DND-41 (cell line): Measurements from ENCODE around the gene PRKCZ.

Source experiments
- ATAC-seq: fragments of 200-7000 bp; cut with Tn5 transposase; 3 replicates; pipeline ENCODE4 v1.9.1; 2021; ENCODE audit warnings: low read depth; ENCODE audit not compliant: insufficient read depth
- DNase-seq: peaks from one replicate; pipeline ENCODE4 v3.0.0-alpha.2; 2020
- H2AFZ ChIP-seq: 2 replicates; pipeline ENCODE4 v1.6.0; 2012; ENCODE audit warnings: low read depth, low read length
- H3K27ac ChIP-seq: 2 replicates; pipeline ENCODE4 v1.5.1; 2012; ENCODE audit warnings: low read length, inconsistent platforms
- H3K27me3 ChIP-seq: fragments of 200-600 bp; sonication (generic); 2 replicates; pipeline ENCODE4 v1.6.0; 2012; ENCODE audit warnings: low read length, mild to moderate bottlenecking, inconsistent platforms; ENCODE audit not compliant: insufficient read depth, poor library complexity
- H3K36me3 ChIP-seq: 2 replicates; pipeline ENCODE4 v1.5.1; 2012; ENCODE audit warnings: low read length, inconsistent platforms; ENCODE audit not compliant: insufficient read depth
- H3K4me1 ChIP-seq: 2 replicates; pipeline ENCODE4 v1.5.1; 2012; ENCODE audit warnings: mild to moderate bottlenecking, low read length; ENCODE audit not compliant: insufficient read depth
- H3K4me2 ChIP-seq: 2 replicates; pipeline ENCODE4 v1.6.0; 2012; ENCODE audit warnings: mild to moderate bottlenecking, moderate library complexity, low read length, inconsistent platforms; ENCODE audit not compliant: insufficient read depth
- H3K4me3 ChIP-seq, 2 experiments: fragments of 200-600 bp in 1 of 2; shearing (Covaris generic) in 1 of 2; 2 replicates each; pipeline ENCODE4 v1.5.1; 2012 to 2016; ENCODE audit warnings: inconsistent platforms in 2 of 2, low read length in 2 of 2, mild to moderate bottlenecking in 2 of 2, low read depth in 1 of 2, moderate library complexity in 1 of 2
- H3K79me2 ChIP-seq: 2 replicates; pipeline ENCODE4 v1.6.0; 2012; ENCODE audit warnings: low read length, inconsistent platforms; ENCODE audit not compliant: insufficient read depth
- H3K9ac ChIP-seq: 2 replicates; pipeline ENCODE4 v1.6.0; 2012; ENCODE audit warnings: low read depth, mild to moderate bottlenecking, inconsistent platforms, low read length, moderate library complexity
- H3K9me3 ChIP-seq: 2 replicates; pipeline ENCODE4 v1.5.1; 2012; ENCODE audit warnings: low read length, moderate library complexity, mild to moderate bottlenecking, inconsistent platforms; ENCODE audit not compliant: insufficient read depth, severe bottlenecking
- H4K20me1 ChIP-seq: 2 replicates; pipeline ENCODE4 v1.6.0; 2012; ENCODE audit warnings: low read length; ENCODE audit not compliant: insufficient read depth
- CTCF ChIP-seq: IDR thresholded peaks from 2 replicates; pipeline ENCODE4 v1.5.1; 2012; ENCODE audit warnings: borderline replicate concordance, low read length, moderate library complexity, mild to moderate bottlenecking; ENCODE audit not compliant: poor library complexity, severe bottlenecking; ENCODE audit errors: extremely low read depth
- EZH2 ChIP-seq: IDR thresholded peaks from 3 replicates; pipeline ENCODE4 v1.6.1; 2012; ENCODE audit warnings: borderline replicate concordance, low read depth, mild to moderate bottlenecking, moderate library complexity, low read length, inconsistent platforms; ENCODE audit not compliant: severe bottlenecking

PRKCZ gene

GRCh38 chr1:2060072-2060471 lies 9.9 kb downstream of the PRKCZ start:
- Histone ChIP-seq H3K79me2 (no peaks in the 10 kb centered on the region), H3K36me3 (no peaks in the 10 kb centered on the region), H3K4me3 (no peak overlapping the region), H3K9ac (no peak overlapping the region), H4K20me1 (peaks cover 3% of the 10 kb centered on the region; the same call in 1 of the 2 replicates), H3K27ac (no peak overlapping the region), H3K9me3 (no peaks in the 10 kb centered on the region), H3K4me2 (no peak overlapping the region), H3K27me3 (no peaks in the 10 kb centered on the region), H2AFZ (no peak overlapping the region), H3K4me1 (no peaks in the 10 kb centered on the region)
- TF ChIP-seq CTCF = no peak
- no peak for TF ChIP-seq EZH2
- ATAC-seq (no peak), DNase-seq (no peak)

DNA sequence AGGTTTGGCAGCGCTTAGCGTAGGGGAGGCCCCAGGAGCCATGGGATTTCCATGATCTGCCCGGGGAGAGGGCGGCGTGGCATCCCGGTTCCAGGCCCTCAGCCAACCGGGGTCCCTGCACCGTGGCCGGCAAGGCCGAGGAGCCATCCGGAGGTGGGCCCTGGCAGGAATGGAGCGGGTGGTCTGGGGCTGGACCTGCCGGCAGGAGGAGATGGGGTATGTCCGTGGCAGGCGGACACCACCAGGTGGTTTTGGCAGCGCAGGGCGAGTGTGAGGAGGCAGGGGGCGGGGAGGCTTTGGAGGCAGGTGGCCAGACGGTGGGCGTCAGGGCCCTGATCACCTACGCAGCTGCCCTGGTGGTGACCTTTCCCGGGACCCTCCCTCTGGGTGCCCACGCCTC lies 10.3 kb downstream of the PRKCZ start:
- H3K9ac ChIP-seq = no peak overlapping the region
- H3K4me2 ChIP-seq = no peak overlapping the region
- H3K79me2 ChIP-seq = no peaks in the 10 kb centered on the region
- TF ChIP-seq EZH2 (no peak), CTCF (no peak)
- no peaks in the 10 kb centered on the region for H3K4me1 ChIP-seq
- ATAC-seq = no peak
- no peaks in the 10 kb centered on the region for H3K36me3 ChIP-seq
- H3K4me3 ChIP-seq = no peak overlapping the region
- H2AFZ ChIP-seq = no peak overlapping the region
- no peaks in the 10 kb centered on the region for H3K9me3 ChIP-seq
- no peak for DNase-seq
- H3K27ac ChIP-seq = no peak overlapping the region
- H3K27me3 ChIP-seq = no peaks in the 10 kb centered on the region
- peaks cover 3% of the 10 kb centered on the region; the same call in 1 of the 2 replicates for H4K20me1 ChIP-seq

GRCh38 chr1:2061065-2061778 lies 11.0 kb downstream of the PRKCZ start:
- no peaks in the 10 kb centered on the region for H3K4me1 ChIP-seq
- DNase-seq (no peak), ATAC-seq (no peak)
- H3K4me3 ChIP-seq = no peak overlapping the region
- H3K36me3 ChIP-seq = no peaks in the 10 kb centered on the region
- no peak overlapping the region for H3K9ac ChIP-seq
- H3K4me2 ChIP-seq = no peak overlapping the region
- peaks cover 3% of the 10 kb centered on the region; the same call in 1 of the 2 replicates for H4K20me1 ChIP-seq
- no peaks in the 10 kb centered on the region for H3K79me2 ChIP-seq
- no peak overlapping the region for H3K27ac ChIP-seq
- no peaks in the 10 kb centered on the region for H3K9me3 ChIP-seq
- TF ChIP-seq CTCF = no peak
- no peak for TF ChIP-seq EZH2
- H2AFZ ChIP-seq = no peak overlapping the region
- no peaks in the 10 kb centered on the region for H3K27me3 ChIP-seq

DNA sequence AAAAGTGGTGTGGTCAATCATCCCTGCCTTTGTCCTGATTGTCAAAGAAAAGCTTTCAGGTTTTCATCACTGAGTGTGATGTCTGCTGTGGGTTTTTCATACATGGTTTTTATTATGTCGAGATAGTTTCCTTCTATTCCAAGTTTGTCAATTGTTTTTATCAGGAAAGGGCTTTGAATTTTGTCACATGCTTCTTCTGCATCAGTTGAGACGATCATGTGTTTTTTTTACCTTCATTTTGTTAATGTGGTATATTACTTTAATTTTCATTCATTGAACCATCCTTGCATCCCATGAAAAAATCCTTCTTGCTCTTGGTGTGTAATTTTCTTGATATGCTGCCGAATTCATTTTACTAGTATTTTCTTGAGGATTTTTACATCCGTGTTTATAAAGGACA lies 15.5 kb downstream of the PRKCZ start:
- Histone ChIP-seq H3K36me3 (no peaks in the 10 kb centered on the region), H4K20me1 (peaks cover 5% of the 10 kb centered on the region; the same call in 1 of the 2 replicates), H3K4me1 (no peaks in the 10 kb centered on the region), H3K9ac (no peak overlapping the region), H3K27ac (no peak overlapping the region), H2AFZ (no peak overlapping the region), H3K27me3 (no peaks in the 10 kb centered on the region), H3K4me3 (no peak overlapping the region), H3K4me2 (no peak overlapping the region), H3K79me2 (no peaks in the 10 kb centered on the region), H3K9me3 (no peaks in the 10 kb centered on the region)
- no peak for ATAC-seq
- DNase-seq = no peak
- no peak for TF ChIP-seq EZH2
- TF ChIP-seq CTCF = no peak
